WTC11 (cell line): ENCODE measurements around the gene RNU5B-1. TPM values are rescaled to one million over a fixed set of nuclear protein-coding genes. Genes with fewer than 3 reads are reported as not detected.

Experiments
- ATAC-seq: fragments of 200-7000 bp; cut with Tn5 transposase; 2 replicates; pipeline ENCODE4 v1.10.0; 2021; ENCODE audit warnings: mild to moderate bottlenecking, moderate library complexity
- CTCF ChIA-PET: fragments of 300-600 bp; sonication (Branson Sonifier 250); formaldehyde crosslinking; loops from one replicate; lab custom pipeline; 2021; ENCODE audit warnings: antibody characterized with exemption; lab: Charles Lee
- POLR2A ChIA-PET: fragments of 350-600 bp; sonication (Branson Sonifier 250); formaldehyde crosslinking; loops from one replicate; lab custom pipeline; 2021; ENCODE audit warnings: antibody characterized with exemption; lab: Charles Lee
- DNase-seq: peaks from one replicate; pipeline ENCODE4 v3.0.0; 2021; ENCODE audit warnings: low spot score
- H3K27ac Mint-ChIP-seq: 2 replicates; pipeline ENCODE4 v1.8.0; 2021; ENCODE audit warnings: mixed read lengths
- H3K27me3 Mint-ChIP-seq: 2 replicates; pipeline ENCODE4 v1.8.0; 2021; ENCODE audit warnings: low read depth, mild to moderate bottlenecking, moderate library complexity, mixed read lengths
- H3K36me3 Mint-ChIP-seq: 2 replicates; pipeline ENCODE4 v1.8.0; 2021; ENCODE audit warnings: mixed read lengths
- H3K4me1 Mint-ChIP-seq: 2 replicates; pipeline ENCODE4 v1.8.0; 2022; ENCODE audit warnings: mixed read lengths
- H3K4me3 Mint-ChIP-seq: 2 replicates; pipeline ENCODE4 v1.8.0; 2021; ENCODE audit warnings: mild to moderate bottlenecking, moderate library complexity, mixed read lengths
- H3K9me3 Mint-ChIP-seq: 2 replicates; pipeline ENCODE4 v1.8.0; 2021; ENCODE audit warnings: mixed read lengths
- CBFB ChIP-seq: sonication (generic); formaldehyde crosslinking; IDR thresholded peaks from 2 replicates; pipeline ENCODE4 v1.8.1; 2022; ENCODE audit warnings: mild to moderate bottlenecking, low read depth, missing genetic modification reagents
- CREM ChIP-seq: sonication (generic); formaldehyde crosslinking; IDR thresholded peaks from 2 replicates; pipeline ENCODE4 v1.8.1; 2022; ENCODE audit warnings: mild to moderate bottlenecking, missing genetic modification reagents, moderate library complexity
- ELF4 ChIP-seq: sonication (generic); formaldehyde crosslinking; IDR thresholded peaks from 2 replicates; pipeline ENCODE4 v1.8.1; 2022; ENCODE audit warnings: low read depth, mild to moderate bottlenecking, moderate library complexity, missing genetic modification reagents
- ESRRA ChIP-seq: sonication (generic); formaldehyde crosslinking; IDR thresholded peaks from 2 replicates; pipeline ENCODE4 v1.8.1; 2022; ENCODE audit warnings: mild to moderate bottlenecking, missing genetic modification reagents, borderline replicate concordance
- JAZF1 ChIP-seq: fragments of 250-450 bp; sonication (Bioruptor Pico); IDR thresholded peaks from 2 replicates; pipeline ENCODE4 v1.9.0; 2021; ENCODE audit warnings: moderate library complexity, mild to moderate bottlenecking, inconsistent platforms
- NFATC4 ChIP-seq: fragments of 250-450 bp; sonication (Bioruptor Pico); IDR thresholded peaks from 2 replicates; pipeline ENCODE4 v1.9.0; 2021; ENCODE audit warnings: mild to moderate bottlenecking
- NR2C2 ChIP-seq: sonication (generic); formaldehyde crosslinking; IDR thresholded peaks from 2 replicates; pipeline ENCODE4 v1.8.0; 2022; ENCODE audit warnings: mild to moderate bottlenecking, missing genetic modification reagents
- OVOL2 ChIP-seq: fragments of 250-450 bp; sonication (Bioruptor Pico); IDR thresholded peaks from 2 replicates; pipeline ENCODE4 v1.9.0; 2021; ENCODE audit warnings: mild to moderate bottlenecking, borderline replicate concordance
- RORB ChIP-seq: fragments of 250-450 bp; sonication (Bioruptor Pico); IDR thresholded peaks from 2 replicates; pipeline ENCODE4 v1.9.0; 2021; ENCODE audit warnings: mild to moderate bottlenecking
- SMAD3 ChIP-seq: sonication (generic); formaldehyde crosslinking; IDR thresholded peaks from 2 replicates; pipeline ENCODE4 v1.8.0; 2022; ENCODE audit warnings: missing genetic modification reagents, mild to moderate bottlenecking, borderline replicate concordance
- SOX15 ChIP-seq: fragments of 250-450 bp; sonication (Bioruptor Pico); IDR thresholded peaks from 2 replicates; pipeline ENCODE4 v1.9.0; 2021; ENCODE audit warnings: mild to moderate bottlenecking
- ZNF138 ChIP-seq: sonication (generic); formaldehyde crosslinking; conservative IDR thresholded peaks from 2 replicates; pipeline ENCODE4 v1.8.1; 2022; ENCODE audit warnings: mild to moderate bottlenecking, moderate library complexity, missing genetic modification reagents
- ZNF416 ChIP-seq: fragments of 250-450 bp; sonication (Bioruptor Pico); IDR thresholded peaks from 2 replicates; pipeline ENCODE4 v1.9.0; 2021; ENCODE audit warnings: mild to moderate bottlenecking, inconsistent platforms
- ZNF671 ChIP-seq: fragments of 250-450 bp; sonication (Bioruptor Pico); IDR thresholded peaks from 2 replicates; pipeline ENCODE4 v1.8.0; 2021; ENCODE audit warnings: mild to moderate bottlenecking
- total RNA-seq: library from RNA; stranded (reverse); gene quantifications from 3 replicates; pipeline ENCODE4 v1.2.3, GENCODE V29; 2021
- TF ChIP-seq, protein P1 (sequence below): sonication (generic); formaldehyde crosslinking; IDR thresholded peaks from 2 replicates; pipeline ENCODE4 v1.8.1; 2022; ENCODE audit warnings: low read depth, missing genetic modification reagents, borderline replicate concordance
- TF ChIP-seq, protein P2 (sequence below): sonication (generic); formaldehyde crosslinking; IDR thresholded peaks from 2 replicates; pipeline ENCODE4 v1.8.1; 2023; ENCODE audit warnings: mild to moderate bottlenecking, moderate library complexity, missing genetic modification reagents
- TF ChIP-seq, protein P3 (sequence below): sonication (generic); formaldehyde crosslinking; IDR thresholded peaks from 2 replicates; pipeline ENCODE4 v1.8.0; 2023; ENCODE audit warnings: missing genetic modification reagents, mild to moderate bottlenecking, borderline replicate concordance
- TF ChIP-seq, protein P4 (sequence below): fragments of 250-450 bp; sonication (Bioruptor Pico); IDR thresholded peaks from 2 replicates; pipeline ENCODE4 v1.9.0; 2021; ENCODE audit warnings: mild to moderate bottlenecking

Gene RNU5B-1
- total RNA-seq, 1 experiment from 2014 or later = not detected

DNA sequence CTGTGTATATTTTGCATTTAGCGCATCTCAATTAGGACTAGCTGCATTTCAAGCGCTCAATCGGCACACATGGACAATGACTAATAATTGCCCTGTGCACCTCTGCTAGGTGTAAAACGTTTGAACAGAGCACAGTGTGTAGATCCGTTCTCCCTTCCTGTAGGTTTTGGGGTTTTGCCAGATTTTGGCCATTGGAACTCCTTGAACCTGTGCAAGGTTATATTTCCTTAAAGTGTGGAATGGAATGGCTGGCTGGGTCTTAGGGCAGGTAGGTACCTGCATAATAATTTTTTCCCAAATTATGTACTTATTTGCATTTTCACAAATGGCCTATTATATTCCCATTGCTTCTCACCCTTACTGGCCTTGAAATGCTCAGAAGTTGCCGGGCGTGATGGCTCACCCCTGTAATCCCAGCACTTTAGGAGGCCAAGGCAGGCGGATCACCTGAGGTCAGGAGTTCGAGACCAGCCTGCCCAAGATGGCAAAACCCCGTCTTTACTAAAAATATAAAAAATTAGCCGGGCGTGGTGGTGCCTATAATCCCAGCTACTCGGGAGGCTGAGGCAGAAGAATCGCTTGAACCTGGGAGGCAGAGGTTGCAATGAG is 777 bp downstream of the RNU5B-1 start:
- ATAC-seq (peak; percentile 4), DNase-seq (no peak)
- Mint-ChIP-seq H3K27me3 (no peaks in the 10 kb centered on the region), H3K4me1 (peaks cover 24% of the 10 kb centered on the region), H3K9me3 (peaks cover 5% of the 10 kb centered on the region), H3K27ac (peak overlapping the region; percentile 99), H3K4me3 (peak overlapping the region; percentile 81), H3K36me3 (no peaks in the 10 kb centered on the region)
- TF ChIP-seq, protein P1, sequence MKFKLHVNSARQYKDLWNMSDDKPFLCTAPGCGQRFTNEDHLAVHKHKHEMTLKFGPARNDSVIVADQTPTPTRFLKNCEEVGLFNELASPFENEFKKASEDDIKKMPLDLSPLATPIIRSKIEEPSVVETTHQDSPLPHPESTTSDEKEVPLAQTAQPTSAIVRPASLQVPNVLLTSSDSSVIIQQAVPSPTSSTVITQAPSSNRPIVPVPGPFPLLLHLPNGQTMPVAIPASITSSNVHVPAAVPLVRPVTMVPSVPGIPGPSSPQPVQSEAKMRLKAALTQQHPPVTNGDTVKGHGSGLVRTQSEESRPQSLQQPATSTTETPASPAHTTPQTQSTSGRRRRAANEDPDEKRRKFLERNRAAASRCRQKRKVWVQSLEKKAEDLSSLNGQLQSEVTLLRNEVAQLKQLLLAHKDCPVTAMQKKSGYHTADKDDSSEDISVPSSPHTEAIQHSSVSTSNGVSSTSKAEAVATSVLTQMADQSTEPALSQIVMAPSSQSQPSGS = no peak
- TF ChIP-seq, protein P2, sequence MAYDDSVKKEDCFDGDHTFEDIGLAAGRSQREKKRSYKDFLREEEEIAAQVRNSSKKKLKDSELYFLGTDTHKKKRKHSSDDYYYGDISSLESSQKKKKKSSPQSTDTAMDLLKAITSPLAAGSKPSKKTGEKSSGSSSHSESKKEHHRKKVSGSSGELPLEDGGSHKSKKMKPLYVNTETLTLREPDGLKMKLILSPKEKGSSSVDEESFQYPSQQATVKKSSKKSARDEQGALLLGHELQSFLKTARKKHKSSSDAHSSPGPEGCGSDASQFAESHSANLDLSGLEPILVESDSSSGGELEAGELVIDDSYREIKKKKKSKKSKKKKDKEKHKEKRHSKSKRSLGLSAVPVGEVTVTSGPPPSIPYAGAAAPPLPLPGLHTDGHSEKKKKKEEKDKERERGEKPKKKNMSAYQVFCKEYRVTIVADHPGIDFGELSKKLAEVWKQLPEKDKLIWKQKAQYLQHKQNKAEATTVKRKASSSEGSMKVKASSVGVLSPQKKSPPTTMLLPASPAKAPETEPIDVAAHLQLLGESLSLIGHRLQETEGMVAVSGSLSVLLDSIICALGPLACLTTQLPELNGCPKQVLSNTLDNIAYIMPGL (CRISPR knock-in tag) = no peak
- TF ChIP-seq RORB (CRISPR knock-in tag) (peak; percentile 84; the same call in 1 of the 2 replicates), SMAD3 (CRISPR knock-in tag) (0 out of 2 replicates have a peak, but pooled peaks have one; percentile 4), ZNF671 (CRISPR knock-in tag) (0 out of 2 replicates have a peak, but pooled peaks have one; percentile 3), ESRRA (CRISPR knock-in tag) (no peak), SOX15 (CRISPR knock-in tag) (no peak), ELF4 (CRISPR knock-in tag) (no peak), ZNF416 (peak; percentile 85), NFATC4 (CRISPR knock-in tag) (peak; percentile 48; the same call in 1 of the 2 replicates), ZNF138 (CRISPR knock-in tag) (no peak), CBFB (CRISPR knock-in tag) (0 out of 2 replicates have a peak, but pooled peaks have one; percentile 0), JAZF1 (peak; percentile 83; the same call in 1 of the 2 replicates), OVOL2 (CRISPR knock-in tag) (peak; percentile 38), NR2C2 (CRISPR knock-in tag) (no peak), CREM (CRISPR knock-in tag) (no peak)
- TF ChIP-seq, protein P3, sequence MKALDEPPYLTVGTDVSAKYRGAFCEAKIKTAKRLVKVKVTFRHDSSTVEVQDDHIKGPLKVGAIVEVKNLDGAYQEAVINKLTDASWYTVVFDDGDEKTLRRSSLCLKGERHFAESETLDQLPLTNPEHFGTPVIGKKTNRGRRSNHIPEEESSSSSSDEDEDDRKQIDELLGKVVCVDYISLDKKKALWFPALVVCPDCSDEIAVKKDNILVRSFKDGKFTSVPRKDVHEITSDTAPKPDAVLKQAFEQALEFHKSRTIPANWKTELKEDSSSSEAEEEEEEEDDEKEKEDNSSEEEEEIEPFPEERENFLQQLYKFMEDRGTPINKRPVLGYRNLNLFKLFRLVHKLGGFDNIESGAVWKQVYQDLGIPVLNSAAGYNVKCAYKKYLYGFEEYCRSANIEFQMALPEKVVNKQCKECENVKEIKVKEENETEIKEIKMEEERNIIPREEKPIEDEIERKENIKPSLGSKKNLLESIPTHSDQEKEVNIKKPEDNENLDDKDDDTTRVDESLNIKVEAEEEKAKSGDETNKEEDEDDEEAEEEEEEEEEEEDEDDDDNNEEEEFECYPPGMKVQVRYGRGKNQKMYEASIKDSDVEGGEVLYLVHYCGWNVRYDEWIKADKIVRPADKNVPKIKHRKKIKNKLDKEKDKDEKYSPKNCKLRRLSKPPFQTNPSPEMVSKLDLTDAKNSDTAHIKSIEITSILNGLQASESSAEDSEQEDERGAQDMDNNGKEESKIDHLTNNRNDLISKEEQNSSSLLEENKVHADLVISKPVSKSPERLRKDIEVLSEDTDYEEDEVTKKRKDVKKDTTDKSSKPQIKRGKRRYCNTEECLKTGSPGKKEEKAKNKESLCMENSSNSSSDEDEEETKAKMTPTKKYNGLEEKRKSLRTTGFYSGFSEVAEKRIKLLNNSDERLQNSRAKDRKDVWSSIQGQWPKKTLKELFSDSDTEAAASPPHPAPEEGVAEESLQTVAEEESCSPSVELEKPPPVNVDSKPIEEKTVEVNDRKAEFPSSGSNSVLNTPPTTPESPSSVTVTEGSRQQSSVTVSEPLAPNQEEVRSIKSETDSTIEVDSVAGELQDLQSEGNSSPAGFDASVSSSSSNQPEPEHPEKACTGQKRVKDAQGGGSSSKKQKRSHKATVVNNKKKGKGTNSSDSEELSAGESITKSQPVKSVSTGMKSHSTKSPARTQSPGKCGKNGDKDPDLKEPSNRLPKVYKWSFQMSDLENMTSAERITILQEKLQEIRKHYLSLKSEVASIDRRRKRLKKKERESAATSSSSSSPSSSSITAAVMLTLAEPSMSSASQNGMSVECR (CRISPR knock-in tag) = no peak
- TF ChIP-seq, protein P4, sequence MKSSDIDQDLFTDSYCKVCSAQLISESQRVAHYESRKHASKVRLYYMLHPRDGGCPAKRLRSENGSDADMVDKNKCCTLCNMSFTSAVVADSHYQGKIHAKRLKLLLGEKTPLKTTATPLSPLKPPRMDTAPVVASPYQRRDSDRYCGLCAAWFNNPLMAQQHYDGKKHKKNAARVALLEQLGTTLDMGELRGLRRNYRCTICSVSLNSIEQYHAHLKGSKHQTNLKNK (CRISPR knock-in tag) = 0 out of 2 replicates have a peak, but pooled peaks have one; percentile 75
- CTCF ChIA-PET = interaction anchor here (0.6 to 1.5 kb wide), 10 partner anchors 13 to 272 kb away, joined by 3 to 6 read pairs (median 3); partner anchors contain the start of gene PARP16
- POLR2A ChIA-PET = interaction anchor here (0.6 to 2.4 kb wide), 17 partner anchors 8 to 397 kb away, joined by 3 to 16 read pairs (median 4); partner anchors contain the start of genes CLPX, PARP16 and RNU5A-1
